A549 (cell line): ENCODE measurements around the gene TBC1D24.

Source experiments
- BHLHE40 ChIP-seq: IDR thresholded peaks from 2 replicates; pipeline ENCODE4 v1.6.1; 2012; ENCODE audit warnings: low read depth, low read length, inconsistent platforms
- CHD4 ChIP-seq: fragments of 200-600 bp; sonication (generic); IDR thresholded peaks from 2 replicates; pipeline ENCODE4 v1.6.1; 2016; ENCODE audit warnings: antibody characterized with exemption, mild to moderate bottlenecking, borderline replicate concordance
- MAX ChIP-seq: IDR thresholded peaks from 2 replicates; pipeline ENCODE4 v1.6.1; 2012
- REST ChIP-seq: fragments of 200-600 bp; sonication (generic); IDR thresholded peaks from 2 replicates; pipeline ENCODE4 v1.6.1; 2016; ENCODE audit warnings: antibody characterized with exemption, mild to moderate bottlenecking, moderate library complexity
- RNF2 ChIP-seq: fragments of 200-600 bp; sonication (generic); IDR thresholded peaks from 2 replicates; pipeline ENCODE4 v1.6.1; 2016; ENCODE audit warnings: low read depth, mild to moderate bottlenecking, antibody characterized with exemption, moderate library complexity, borderline replicate concordance
- SMC3 ChIP-seq: fragments of >200 bp; sonication (Bioruptor Twin); formaldehyde crosslinking; IDR thresholded peaks from 3 replicates; pipeline ENCODE4 v1.6.1; 2018; ENCODE audit warnings: inconsistent platforms
- TP53 ChIP-seq: fragments of 250-450 bp; sonication (Bioruptor Pico); IDR thresholded peaks from 2 replicates; pipeline ENCODE4 v1.5.0; 2021; ENCODE audit warnings: mild to moderate bottlenecking, moderate library complexity
- TF ChIP-seq, protein P1 (sequence below): fragments of >200 bp; sonication (Bioruptor Twin); formaldehyde crosslinking; IDR thresholded peaks from 3 replicates; pipeline ENCODE4 v1.5.1; 2016
- TF ChIP-seq, protein P2 (sequence below): fragments of 250-450 bp; sonication (Bioruptor Pico); IDR thresholded peaks from 2 replicates; pipeline ENCODE4 v1.5.0; 2021; ENCODE audit warnings: mild to moderate bottlenecking, moderate library complexity, borderline replicate concordance

DNA sequence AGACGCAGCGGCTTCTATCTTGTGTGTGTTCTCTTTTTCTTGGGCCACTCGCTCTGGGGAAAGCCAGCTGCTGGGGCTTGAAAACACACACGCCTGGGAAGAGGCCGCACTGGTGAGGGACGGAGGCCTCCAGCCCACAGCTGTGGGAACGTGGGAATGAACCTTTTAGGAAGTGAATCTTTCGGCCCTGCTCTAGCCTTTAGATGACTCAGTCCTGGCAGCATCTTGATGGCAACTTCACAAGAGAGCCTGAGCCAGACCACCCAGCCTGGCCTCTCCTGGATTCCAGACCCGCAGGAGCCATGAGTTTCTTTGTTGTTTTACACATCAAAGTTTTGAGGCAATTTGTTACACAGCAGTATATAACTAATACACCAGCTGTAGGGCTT is 60.7 kb downstream of the TBC1D24 start:
- TF ChIP-seq, protein P1, sequence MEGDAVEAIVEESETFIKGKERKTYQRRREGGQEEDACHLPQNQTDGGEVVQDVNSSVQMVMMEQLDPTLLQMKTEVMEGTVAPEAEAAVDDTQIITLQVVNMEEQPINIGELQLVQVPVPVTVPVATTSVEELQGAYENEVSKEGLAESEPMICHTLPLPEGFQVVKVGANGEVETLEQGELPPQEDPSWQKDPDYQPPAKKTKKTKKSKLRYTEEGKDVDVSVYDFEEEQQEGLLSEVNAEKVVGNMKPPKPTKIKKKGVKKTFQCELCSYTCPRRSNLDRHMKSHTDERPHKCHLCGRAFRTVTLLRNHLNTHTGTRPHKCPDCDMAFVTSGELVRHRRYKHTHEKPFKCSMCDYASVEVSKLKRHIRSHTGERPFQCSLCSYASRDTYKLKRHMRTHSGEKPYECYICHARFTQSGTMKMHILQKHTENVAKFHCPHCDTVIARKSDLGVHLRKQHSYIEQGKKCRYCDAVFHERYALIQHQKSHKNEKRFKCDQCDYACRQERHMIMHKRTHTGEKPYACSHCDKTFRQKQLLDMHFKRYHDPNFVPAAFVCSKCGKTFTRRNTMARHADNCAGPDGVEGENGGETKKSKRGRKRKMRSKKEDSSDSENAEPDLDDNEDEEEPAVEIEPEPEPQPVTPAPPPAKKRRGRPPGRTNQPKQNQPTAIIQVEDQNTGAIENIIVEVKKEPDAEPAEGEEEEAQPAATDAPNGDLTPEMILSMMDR: no peak
- no peak for TF ChIP-seq SMC3
- TF ChIP-seq RNF2: no peak
- TF ChIP-seq REST: no peak
- TF ChIP-seq, protein P2, sequence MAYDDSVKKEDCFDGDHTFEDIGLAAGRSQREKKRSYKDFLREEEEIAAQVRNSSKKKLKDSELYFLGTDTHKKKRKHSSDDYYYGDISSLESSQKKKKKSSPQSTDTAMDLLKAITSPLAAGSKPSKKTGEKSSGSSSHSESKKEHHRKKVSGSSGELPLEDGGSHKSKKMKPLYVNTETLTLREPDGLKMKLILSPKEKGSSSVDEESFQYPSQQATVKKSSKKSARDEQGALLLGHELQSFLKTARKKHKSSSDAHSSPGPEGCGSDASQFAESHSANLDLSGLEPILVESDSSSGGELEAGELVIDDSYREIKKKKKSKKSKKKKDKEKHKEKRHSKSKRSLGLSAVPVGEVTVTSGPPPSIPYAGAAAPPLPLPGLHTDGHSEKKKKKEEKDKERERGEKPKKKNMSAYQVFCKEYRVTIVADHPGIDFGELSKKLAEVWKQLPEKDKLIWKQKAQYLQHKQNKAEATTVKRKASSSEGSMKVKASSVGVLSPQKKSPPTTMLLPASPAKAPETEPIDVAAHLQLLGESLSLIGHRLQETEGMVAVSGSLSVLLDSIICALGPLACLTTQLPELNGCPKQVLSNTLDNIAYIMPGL (CRISPR knock-in tag): no peak
- no peak for TF ChIP-seq CHD4
- TF ChIP-seq TP53 (CRISPR knock-in tag): no peak
- TF ChIP-seq MAX: no peak
- TF ChIP-seq BHLHE40: no peak
